NCI-H187 (cell line): Measurements from ENCODE around the gene PARD3B.

Experiments used
- DNase-seq, 2 experiments: peaks; one replicate each; lab custom pipeline; 2025; lab: John Stamatoyannopoulos, UW

Gene PARD3B

DNA sequence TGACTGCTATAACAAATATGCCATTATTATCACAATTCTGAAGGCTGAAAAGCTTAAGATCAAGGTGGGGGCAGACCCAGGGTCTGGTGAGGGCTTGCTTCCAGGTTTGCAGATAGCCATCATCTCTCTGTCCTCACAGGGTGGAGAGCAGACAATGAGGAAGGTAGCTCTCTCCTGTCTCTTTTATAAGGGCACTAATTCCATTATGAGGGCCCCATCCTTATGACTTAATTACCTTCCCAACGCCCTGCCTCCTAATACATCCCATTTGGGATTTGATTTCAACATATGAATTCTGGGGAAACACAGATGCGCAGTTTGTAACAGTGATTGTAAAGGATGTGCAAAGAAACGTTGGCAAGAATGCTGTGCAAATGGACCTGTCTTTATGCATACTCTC is 44.8 kb downstream of the PARD3B start:
- no peak for DNase-seq

DNA sequence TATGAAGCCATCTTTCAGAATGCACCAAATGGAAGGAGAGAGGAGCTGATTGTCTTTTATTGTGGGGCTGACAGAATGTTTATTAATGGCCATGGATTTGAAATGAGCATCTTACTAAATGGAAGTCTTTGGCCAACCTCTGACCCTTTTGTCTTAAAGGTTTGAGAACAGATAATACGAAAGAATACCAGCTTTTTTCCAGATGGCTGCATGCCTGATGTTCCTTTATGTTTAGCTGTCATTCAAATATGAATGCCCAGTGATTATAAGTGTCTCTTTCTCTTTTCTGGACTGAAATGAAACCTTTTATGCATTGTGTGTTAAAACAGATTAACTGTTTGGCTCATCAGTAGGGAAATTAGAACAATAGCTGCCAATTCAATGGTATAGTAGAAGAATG is 46.0 kb downstream of the PARD3B start:
- no peak for DNase-seq

- no peak for DNase-seq
These were observed 58.8 kb downstream of the PARD3B start for GRCh38 chr2:204604061-204604460.

DNA sequence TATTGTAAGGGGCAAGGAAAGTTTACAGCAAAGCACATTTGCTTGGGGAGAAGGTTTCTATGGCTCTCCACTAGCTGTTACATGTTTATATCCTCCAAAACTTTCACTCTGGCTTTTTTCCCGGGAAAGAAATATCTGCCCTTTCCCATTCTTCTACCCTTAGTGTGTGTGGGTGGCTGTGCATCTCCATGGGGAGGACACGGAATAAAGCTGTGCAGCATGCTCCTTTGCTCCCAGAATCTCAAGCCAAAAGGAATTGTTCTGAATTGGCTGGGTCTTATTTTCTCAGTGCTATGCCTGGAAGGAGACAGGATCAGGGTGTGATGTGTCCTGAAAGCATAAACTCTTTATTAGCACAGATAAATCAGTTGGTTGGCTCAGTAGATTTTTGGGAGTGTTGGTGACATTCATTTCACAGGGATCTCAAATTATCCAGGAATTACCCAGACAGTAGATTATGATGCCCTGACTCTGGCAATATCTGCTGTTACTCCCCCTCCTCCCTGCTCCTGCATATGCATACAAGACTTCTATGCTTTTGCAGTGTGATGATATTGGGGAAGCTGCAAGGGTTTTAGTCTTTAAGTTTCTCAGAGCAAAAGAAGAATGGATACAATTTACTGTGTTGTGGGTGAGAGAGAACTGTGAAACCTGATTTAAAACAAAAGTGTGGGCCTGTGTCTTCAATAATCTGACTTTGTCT is 63.1 kb downstream of the PARD3B start:
- DNase-seq = no peak

DNA sequence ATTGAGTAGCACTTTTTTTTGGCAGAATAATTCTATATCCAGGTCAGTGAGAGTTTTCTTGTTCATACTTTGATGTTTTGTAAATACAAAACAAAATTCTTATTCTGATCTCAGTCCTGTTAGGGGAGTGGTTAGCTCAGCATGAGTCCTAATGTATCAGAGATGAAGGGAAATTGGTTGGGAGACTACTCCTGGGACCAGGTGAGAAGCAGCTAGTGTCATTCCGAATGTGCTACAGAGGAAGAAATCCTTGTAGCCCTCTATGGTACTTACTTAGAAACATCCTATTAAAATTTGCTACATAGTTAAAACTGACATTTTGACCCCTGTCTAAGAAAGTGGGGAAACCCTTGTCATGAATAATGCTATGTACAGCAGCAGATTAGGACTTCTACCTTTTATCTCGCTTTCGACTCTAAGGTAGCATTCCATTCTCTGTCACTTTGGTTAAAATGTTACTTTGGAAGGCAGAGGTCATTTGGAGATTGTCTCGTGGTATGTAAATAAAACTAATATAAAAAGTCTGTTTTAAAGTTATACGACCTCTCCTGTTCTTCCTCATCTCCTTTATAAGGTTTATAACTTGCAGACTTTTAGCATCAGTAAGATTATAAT is 65.8 kb downstream of the PARD3B start:
- no peak for DNase-seq

DNA sequence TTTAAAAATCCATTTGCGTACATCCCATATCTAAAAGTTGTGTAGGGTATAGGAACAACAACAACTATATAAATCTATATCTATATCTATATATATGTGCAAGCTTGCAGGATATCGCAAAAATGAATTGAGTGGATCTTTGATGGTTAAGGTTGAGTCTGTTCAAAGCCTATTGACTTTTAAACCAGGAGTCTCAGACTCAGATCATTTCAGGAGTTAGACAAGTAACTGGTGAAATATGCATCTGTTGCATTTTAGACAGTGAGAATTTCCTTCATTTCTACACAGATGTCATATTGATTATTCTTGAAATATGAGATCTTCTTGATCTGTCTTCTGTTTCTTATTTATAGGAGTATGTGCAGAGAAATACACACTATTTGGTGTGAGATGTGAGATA is 66.5 kb downstream of the PARD3B start:
- no peak for DNase-seq

DNA sequence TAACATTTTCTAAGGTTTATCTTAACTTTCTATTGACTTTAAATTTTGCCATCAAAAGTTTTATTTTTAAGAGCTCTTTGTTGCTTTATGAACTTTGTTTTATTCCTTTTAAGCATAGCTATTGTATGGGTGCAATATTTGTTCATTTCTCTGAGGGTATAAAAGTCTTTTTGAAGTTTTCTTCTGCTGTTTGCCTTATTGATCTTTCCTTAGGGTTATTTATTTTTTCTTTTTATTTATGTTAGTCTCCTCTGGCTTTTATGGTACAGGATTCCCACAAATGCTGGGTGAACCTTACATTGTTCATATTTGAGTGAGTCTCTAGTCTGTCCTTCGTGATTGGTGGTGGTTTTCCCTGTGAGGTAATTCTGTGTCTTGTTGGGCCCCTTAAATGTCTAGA is 68.4 kb downstream of the PARD3B start:
- DNase-seq = no peak

GRCh38 chr2:204615456-204615855 is 70.2 kb downstream of the PARD3B start:
- no peak for DNase-seq

DNA sequence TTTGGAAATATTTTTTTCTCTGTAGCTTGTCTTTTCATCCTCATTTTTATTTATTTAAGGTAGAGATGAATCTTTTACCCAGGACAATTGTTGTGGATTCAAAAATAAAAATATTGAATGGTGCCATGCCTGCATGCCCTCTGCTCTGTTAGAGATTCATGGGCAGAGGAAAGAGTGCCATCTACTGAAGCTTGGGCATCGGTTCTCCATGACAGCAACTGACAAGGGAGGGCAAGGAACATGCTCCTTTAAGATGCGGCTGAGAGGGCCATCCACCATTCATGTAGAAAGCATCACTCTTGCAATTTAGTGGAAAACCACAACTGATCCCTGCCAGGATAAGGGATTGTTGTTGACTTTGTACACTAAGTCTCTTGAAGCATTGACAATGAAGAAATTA is 79.9 kb downstream of the PARD3B start:
- DNase-seq = no peak

- DNase-seq = no peak
These were observed 83.8 kb downstream of the PARD3B start for GRCh38 chr2:204628926-204629712.

DNA sequence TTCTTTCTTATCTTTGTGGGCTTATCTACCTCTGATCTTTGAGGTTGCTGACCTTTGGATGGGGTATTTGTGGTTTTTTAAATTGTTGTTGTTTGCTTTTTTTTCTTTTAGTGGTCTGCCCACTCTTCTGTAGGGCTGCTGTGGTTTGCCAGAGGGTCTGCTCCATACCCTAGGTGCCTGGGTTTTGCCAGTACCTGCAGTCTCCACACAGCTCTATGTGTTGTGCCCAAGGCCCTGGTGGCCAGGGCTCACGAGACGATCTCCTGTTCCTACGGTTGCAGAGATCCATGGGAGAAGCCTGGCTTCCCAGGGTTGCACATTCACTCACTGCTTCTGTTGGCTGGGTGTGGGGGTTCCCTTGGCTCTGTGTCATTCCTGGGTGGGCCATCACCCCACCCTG is 87.1 kb downstream of the PARD3B start:
- DNase-seq = no peak

DNA sequence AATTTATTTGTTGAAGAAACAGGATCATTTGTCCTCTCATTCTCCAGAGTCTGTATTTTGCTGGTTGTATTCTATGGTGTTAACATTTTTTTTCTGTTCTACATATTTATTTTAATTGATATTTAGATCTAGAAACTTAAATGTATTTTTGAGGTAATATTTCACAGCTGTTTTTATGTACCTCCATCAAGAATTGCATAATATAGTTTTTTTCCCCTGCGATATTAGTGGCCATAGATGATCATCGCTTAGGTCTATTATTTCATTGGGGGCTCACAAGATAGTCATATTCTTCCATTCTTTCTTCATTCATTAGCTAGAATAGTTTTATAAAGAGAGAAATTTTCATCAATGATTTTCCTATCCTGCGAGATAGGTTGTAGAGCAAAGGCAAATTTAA is 89.3 kb downstream of the PARD3B start:
- DNase-seq = no peak

GRCh38 chr2:204635478-204635877 is 90.2 kb downstream of the PARD3B start:
- no peak for DNase-seq

DNA sequence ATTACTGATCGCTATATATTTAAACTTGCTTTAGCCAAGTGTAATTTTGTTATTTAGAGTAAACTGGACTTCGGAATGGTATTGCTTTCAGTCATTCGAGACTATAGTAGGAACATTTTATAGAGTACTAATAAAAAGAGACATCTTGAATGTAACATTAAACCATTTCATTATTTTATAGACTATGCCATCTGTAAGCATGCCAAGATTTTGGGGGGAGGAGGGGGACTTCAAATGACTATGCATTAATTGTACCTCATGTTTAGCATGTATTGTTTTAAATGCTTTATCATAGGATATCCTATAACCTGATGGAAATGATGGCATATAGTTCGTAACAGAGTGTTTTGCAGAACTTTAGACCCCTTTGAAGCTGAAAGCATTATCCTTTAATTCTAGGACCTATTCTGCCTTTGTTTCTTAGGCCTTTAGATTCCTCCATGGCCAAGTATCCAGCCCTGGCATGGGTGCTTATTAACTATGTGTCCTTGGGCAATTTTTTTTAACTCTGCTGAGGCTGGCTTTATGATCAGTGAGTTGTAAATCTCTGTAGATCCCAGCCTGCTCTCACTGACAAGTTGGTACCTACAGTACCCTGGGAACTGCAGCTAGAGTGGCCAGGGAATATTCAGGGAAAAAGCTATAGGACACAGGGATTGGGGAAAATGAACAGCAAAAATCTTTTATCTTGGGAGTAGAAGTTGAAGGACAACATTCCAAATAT is 93.4 kb downstream of the PARD3B start:
- no peak for DNase-seq

DNA sequence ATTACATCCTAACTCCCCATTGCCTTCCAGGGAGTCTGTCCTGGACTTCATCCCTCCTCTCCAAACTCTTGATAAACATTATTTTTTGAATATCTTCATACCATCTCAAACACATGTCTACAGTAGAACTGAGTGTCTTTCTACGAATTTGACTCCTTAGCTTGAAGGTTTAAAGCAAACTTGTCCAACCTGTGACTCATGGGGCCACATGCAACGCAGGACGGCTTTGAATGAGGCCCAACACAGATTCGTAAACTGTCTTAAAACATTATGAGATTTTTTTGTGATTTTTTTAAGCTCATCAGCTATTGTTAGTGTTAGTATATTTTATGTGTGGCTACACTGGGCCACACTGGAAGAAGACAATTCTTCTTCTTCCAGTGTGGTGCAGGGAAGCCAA is 98.1 kb downstream of the PARD3B start:
- DNase-seq = no peak

DNA sequence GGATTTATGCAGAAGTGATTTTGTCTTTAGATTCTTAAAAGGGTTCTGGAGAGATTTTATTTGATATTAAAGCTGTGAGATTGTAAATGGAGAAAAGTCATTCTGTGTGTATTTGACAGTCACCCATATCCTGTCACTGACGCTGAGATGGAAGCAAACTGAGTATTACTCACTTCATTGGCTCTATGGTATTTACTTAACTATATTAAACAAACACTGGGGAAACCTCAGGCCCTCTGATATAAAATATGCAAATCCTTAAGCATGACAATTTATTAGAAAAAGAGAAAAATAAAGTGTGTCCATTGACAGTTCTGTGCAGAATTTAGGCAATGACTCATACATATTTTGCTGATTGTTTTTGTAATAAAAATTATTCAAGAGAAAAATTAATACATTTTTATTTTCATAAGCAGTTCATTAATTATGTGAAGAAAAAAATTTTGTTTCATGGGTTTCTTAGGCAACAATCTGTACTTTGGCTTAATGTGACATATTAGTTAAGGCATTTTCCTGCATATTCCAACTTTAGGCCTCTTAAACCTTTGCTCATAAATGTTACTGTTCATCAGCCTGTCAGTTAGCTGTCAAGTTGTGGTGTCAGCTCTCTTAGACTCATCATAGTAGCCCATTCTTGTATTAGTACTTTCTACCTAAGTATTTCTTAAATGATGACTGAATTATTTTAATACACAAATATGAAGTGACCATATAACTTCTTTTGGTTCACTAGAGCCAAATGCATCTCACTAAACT is 99.9 kb downstream of the PARD3B start:
- no peak for DNase-seq

GRCh38 chr2:204647626-204648025 is 102.4 kb downstream of the PARD3B start:
- no peak for DNase-seq

DNA sequence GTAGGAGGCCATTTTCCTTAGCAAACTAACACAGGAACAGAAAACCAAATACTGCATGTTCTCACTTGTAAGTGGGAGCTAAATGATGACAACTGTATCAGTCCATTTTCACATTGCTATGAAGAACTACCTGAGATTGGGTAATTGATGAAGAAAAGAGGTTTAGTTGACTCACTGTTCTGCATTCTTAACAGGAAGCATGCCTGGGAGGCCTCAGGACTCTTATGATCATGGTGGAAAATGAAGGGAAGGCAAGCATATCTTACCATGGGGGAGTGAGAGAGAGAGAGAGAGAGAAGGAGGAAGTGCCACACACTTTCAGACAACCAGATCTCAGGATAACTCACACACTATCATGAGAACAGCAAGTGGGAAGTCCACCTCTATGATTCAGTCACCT is 105.3 kb downstream of the PARD3B start:
- DNase-seq = no peak

- no peak for DNase-seq
These were observed 106.8 kb downstream of the PARD3B start for GRCh38 chr2:204652063-204652462.

- DNase-seq = no peak
These were observed 109.4 kb downstream of the PARD3B start for GRCh38 chr2:204654669-204655068.

- DNase-seq = no peak
These were observed 109.8 kb downstream of the PARD3B start for GRCh38 chr2:204655101-204655500.

DNA sequence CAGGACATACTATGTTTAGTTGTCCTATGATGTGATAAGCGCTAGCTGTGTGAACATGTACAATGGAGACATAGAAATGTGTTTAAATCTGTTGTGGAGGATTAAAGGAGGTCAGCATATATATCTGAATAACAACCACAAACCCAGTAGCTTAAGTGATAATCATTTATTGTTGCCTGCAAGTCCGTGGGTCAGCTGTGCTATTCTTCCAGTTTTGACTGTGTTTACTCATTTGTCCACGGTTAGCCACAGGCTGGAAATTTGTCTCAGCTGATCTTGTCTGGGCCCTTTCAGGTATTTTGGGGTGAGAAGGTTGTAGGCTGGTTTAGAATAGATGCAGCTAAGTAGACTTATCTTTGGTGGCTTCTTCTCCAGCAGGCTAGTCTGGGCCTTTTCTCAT is 110.4 kb downstream of the PARD3B start:
- DNase-seq = no peak
